Prostate gland (tissue), 1 donor: ENCODE data around the gene BAX.

Experiments used
- POLR2A ChIP-seq: fragments of 450-650 bp; IDR thresholded peaks from one replicate; pipeline ENCODE4 v1.6.1; 2016; ENCODE audit warnings: antibody characterized with exemption, mild to moderate bottlenecking
- POLR2AphosphoS5 ChIP-seq: sonication (generic); formaldehyde crosslinking; IDR thresholded peaks from one replicate; pipeline ENCODE4 v1.6.1; 2017; ENCODE audit warnings: antibody characterized with exemption

DNA sequence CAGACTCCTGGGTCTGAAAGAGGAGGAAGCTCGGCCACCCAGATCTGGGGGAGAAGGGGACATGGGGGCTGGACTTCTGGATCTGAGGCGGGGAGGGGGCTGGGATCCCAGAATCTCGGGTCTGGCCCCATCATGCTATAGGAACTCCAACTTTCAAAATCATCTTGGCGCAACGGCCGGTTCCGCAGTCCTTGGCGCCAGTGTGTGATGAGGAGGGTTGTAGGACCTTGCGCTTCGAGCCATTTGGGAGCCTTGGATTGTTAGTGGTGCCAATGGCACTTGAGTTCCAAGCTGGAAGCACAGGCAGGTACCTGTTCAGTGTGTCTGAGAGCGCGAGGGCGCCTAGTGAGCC, 39.3 kb downstream of the BAX start:
- no peak for TF ChIP-seq POLR2AphosphoS5
- no peak for TF ChIP-seq POLR2A
